Mucosa of gallbladder (tissue), 1 donor: Measurements from ENCODE around the gene FSCN2. TPM values are rescaled to one million over a fixed set of nuclear protein-coding genes. Genes with fewer than 3 reads are reported as not detected.
"Not testable (repeated sequence)": the region's sequence is repeated elsewhere in the genome, so short reads cannot be mapped to it uniquely, and the experiment has no call there.

Source experiments
- DNase-seq: peaks from one replicate; pipeline ENCODE4 v3.0.0-alpha.2; 2020; ENCODE audit warnings: low spot score
- total RNA-seq: library from RNA; stranded (reverse); gene quantifications from one replicate; pipeline ENCODE4 v1.2.1, GENCODE V29; 2021
- donor health status: DM: no; HTN: no; CAD: no.

Gene FSCN2
- total RNA-seq, 1 donor from 2014 or later: 1.4 TPM

- DNase-seq: no peak
Measured at GRCh38 chr17:81577278-81578000, 49.3 kb downstream of the FSCN2 start.

GRCh38 chr17:81578038-81578441, 49.9 kb downstream of the FSCN2 start:
- no peak for DNase-seq

- DNase-seq: no peak
Measured at GRCh38 chr17:81578561-81579225, 50.5 kb downstream of the FSCN2 start.

- no peak for DNase-seq
Measured at GRCh38 chr17:81579298-81579697, 51.1 kb downstream of the FSCN2 start.

- DNase-seq: no peak
Measured at GRCh38 chr17:81579821-81580321, 51.7 kb downstream of the FSCN2 start.

- no peak for DNase-seq
Measured at GRCh38 chr17:81580481-81580880, 52.3 kb downstream of the FSCN2 start.

- DNase-seq: no peak
Measured at GRCh38 chr17:81581758-81582157, 53.6 kb downstream of the FSCN2 start.

GRCh38 chr17:81582341-81582740, 54.2 kb downstream of the FSCN2 start:
- DNase-seq: no peak

- no peak for DNase-seq
Measured at GRCh38 chr17:81582749-81583148, 54.6 kb downstream of the FSCN2 start.

GRCh38 chr17:81583589-81584342, 55.6 kb downstream of the FSCN2 start:
- no peak for DNase-seq

GRCh38 chr17:81584771-81585170, 56.6 kb downstream of the FSCN2 start:
- DNase-seq: not testable (repeated sequence)

GRCh38 chr17:81586096-81586495, 57.9 kb downstream of the FSCN2 start:
- no peak for DNase-seq

Other genes with a start within 250 kb of the FSCN2 start
- gene SLC38A10, start 233.1 kb upstream of the FSCN2 start, total RNA-seq: 135 TPM
- gene BAHCC1, start 132.9 kb upstream of the FSCN2 start, total RNA-seq: 77.4 TPM
- 2,344 TPM for gene ACTG1, start 15.6 kb upstream of the FSCN2 start, total RNA-seq
- gene FAAP100, start 24.0 kb downstream of the FSCN2 start, total RNA-seq: 37.0 TPM
- 79.4 TPM for gene NPLOC4, start 108.7 kb downstream of the FSCN2 start, total RNA-seq
- gene TSPAN10, start 108.8 kb downstream of the FSCN2 start, total RNA-seq: 1.6 TPM
- gene PDE6G, start 128.2 kb downstream of the FSCN2 start, total RNA-seq: 0.32 TPM
- 38.4 TPM for gene OXLD1, start 138.2 kb downstream of the FSCN2 start, total RNA-seq
- 20.3 TPM for gene CCDC137, start 138.4 kb downstream of the FSCN2 start, total RNA-seq
- gene ARL16, start 155.4 kb downstream of the FSCN2 start, total RNA-seq: 37.6 TPM
- gene HGS, start 155.6 kb downstream of the FSCN2 start, total RNA-seq: 137 TPM
- 48.6 TPM for gene MRPL12, start 175.0 kb downstream of the FSCN2 start, total RNA-seq
- gene SLC25A10, start 183.9 kb downstream of the FSCN2 start, total RNA-seq: 34.1 TPM